DND-41 (cell line): ENCODE data around the gene IGSF5.

ENCODE experiments used
- ATAC-seq: fragments of 200-7000 bp; cut with Tn5 transposase; 3 replicates; pipeline ENCODE4 v1.9.1; 2021; ENCODE audit warnings: low read depth; ENCODE audit not compliant: insufficient read depth
- DNase-seq: peaks from one replicate; pipeline ENCODE4 v3.0.0-alpha.2; 2020
- H2AFZ ChIP-seq: 2 replicates; pipeline ENCODE4 v1.6.0; 2012; ENCODE audit warnings: low read depth, low read length
- H3K27ac ChIP-seq: 2 replicates; pipeline ENCODE4 v1.5.1; 2012; ENCODE audit warnings: low read length, inconsistent platforms
- H3K27me3 ChIP-seq: fragments of 200-600 bp; sonication (generic); 2 replicates; pipeline ENCODE4 v1.6.0; 2012; ENCODE audit warnings: low read length, mild to moderate bottlenecking, inconsistent platforms; ENCODE audit not compliant: insufficient read depth, poor library complexity
- H3K36me3 ChIP-seq: 2 replicates; pipeline ENCODE4 v1.5.1; 2012; ENCODE audit warnings: low read length, inconsistent platforms; ENCODE audit not compliant: insufficient read depth
- H3K4me1 ChIP-seq: 2 replicates; pipeline ENCODE4 v1.5.1; 2012; ENCODE audit warnings: mild to moderate bottlenecking, low read length; ENCODE audit not compliant: insufficient read depth
- H3K4me2 ChIP-seq: 2 replicates; pipeline ENCODE4 v1.6.0; 2012; ENCODE audit warnings: mild to moderate bottlenecking, moderate library complexity, low read length, inconsistent platforms; ENCODE audit not compliant: insufficient read depth
- H3K4me3 ChIP-seq, 2 experiments: fragments of 200-600 bp in 1 of 2; shearing (Covaris generic) in 1 of 2; 2 replicates each; pipeline ENCODE4 v1.5.1; 2012 to 2016; ENCODE audit warnings: inconsistent platforms in 2 of 2, low read length in 2 of 2, mild to moderate bottlenecking in 2 of 2, low read depth in 1 of 2, moderate library complexity in 1 of 2
- H3K79me2 ChIP-seq: 2 replicates; pipeline ENCODE4 v1.6.0; 2012; ENCODE audit warnings: low read length, inconsistent platforms; ENCODE audit not compliant: insufficient read depth
- H3K9ac ChIP-seq: 2 replicates; pipeline ENCODE4 v1.6.0; 2012; ENCODE audit warnings: low read depth, mild to moderate bottlenecking, inconsistent platforms, low read length, moderate library complexity
- H3K9me3 ChIP-seq: 2 replicates; pipeline ENCODE4 v1.5.1; 2012; ENCODE audit warnings: low read length, moderate library complexity, mild to moderate bottlenecking, inconsistent platforms; ENCODE audit not compliant: insufficient read depth, severe bottlenecking
- H4K20me1 ChIP-seq: 2 replicates; pipeline ENCODE4 v1.6.0; 2012; ENCODE audit warnings: low read length; ENCODE audit not compliant: insufficient read depth
- EZH2 ChIP-seq: IDR thresholded peaks from 3 replicates; pipeline ENCODE4 v1.6.1; 2012; ENCODE audit warnings: borderline replicate concordance, low read depth, mild to moderate bottlenecking, moderate library complexity, low read length, inconsistent platforms; ENCODE audit not compliant: severe bottlenecking
- TF ChIP-seq, protein P1 (sequence below): IDR thresholded peaks from 2 replicates; pipeline ENCODE4 v1.5.1; 2012; ENCODE audit warnings: borderline replicate concordance, low read length, moderate library complexity, mild to moderate bottlenecking; ENCODE audit not compliant: poor library complexity, severe bottlenecking; ENCODE audit errors: extremely low read depth

The IGSF5 gene

DNA sequence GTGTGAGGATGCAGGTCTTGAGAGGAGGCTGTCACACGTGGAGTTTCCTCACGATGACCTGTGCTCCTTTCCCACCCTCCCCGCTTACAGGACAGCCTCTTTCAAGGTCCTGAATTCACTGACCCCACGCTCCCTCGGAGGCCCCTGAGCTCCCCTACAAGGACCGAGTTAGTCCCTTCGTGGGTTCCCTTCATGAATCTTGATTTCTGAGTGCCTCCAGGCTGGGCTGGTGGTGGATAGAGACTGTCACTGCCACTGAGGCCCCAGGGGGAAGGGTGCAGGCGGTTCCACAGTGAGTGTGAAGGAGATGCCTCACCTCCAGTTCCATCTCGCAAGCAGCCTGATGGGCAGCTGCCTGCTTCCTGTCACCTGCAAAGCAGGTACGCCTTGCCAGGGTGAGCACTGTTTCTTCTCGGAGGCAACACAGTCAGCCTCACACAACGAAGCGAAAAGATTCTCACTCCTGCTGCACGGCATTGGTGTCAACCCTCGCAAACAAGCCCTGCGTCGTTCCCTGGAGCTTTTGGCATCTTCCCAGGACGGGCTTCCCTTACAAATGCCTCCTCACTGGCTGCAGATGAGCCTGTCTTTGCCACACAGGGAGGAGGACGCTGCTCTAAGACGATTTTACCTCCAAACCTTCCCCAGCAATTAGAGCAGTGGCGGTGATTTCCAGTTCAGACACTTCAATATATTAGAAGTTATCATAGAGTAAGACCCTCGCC, 95.6 kb downstream of the IGSF5 start:
- DNase-seq, result no peak
- no peak overlapping the region for H3K9ac ChIP-seq
- no peaks in the 10 kb centered on the region for H3K79me2 ChIP-seq
- no peak overlapping the region for H3K4me2 ChIP-seq
- no peak overlapping the region for H2AFZ ChIP-seq
- H3K4me1 ChIP-seq, result no peaks in the 10 kb centered on the region
- no peak overlapping the region for H3K4me3 ChIP-seq
- TF ChIP-seq, protein P1, sequence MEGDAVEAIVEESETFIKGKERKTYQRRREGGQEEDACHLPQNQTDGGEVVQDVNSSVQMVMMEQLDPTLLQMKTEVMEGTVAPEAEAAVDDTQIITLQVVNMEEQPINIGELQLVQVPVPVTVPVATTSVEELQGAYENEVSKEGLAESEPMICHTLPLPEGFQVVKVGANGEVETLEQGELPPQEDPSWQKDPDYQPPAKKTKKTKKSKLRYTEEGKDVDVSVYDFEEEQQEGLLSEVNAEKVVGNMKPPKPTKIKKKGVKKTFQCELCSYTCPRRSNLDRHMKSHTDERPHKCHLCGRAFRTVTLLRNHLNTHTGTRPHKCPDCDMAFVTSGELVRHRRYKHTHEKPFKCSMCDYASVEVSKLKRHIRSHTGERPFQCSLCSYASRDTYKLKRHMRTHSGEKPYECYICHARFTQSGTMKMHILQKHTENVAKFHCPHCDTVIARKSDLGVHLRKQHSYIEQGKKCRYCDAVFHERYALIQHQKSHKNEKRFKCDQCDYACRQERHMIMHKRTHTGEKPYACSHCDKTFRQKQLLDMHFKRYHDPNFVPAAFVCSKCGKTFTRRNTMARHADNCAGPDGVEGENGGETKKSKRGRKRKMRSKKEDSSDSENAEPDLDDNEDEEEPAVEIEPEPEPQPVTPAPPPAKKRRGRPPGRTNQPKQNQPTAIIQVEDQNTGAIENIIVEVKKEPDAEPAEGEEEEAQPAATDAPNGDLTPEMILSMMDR, result no peak
- TF ChIP-seq EZH2, result no peak
- no peaks in the 10 kb centered on the region for H4K20me1 ChIP-seq
- ATAC-seq, result no peak
- no peak overlapping the region for H3K27ac ChIP-seq
- H3K27me3 ChIP-seq, result peaks cover 4% of the 10 kb centered on the region
- no peaks in the 10 kb centered on the region for H3K9me3 ChIP-seq
- no peaks in the 10 kb centered on the region for H3K36me3 ChIP-seq

GRCh38 chr21:39842741-39843459, 97.9 kb downstream of the IGSF5 start:
- Histone ChIP-seq H3K27ac (no peak overlapping the region), H3K4me2 (no peak overlapping the region), H3K27me3 (peaks cover 4% of the 10 kb centered on the region), H4K20me1 (no peaks in the 10 kb centered on the region), H3K9me3 (no peaks in the 10 kb centered on the region), H3K79me2 (no peaks in the 10 kb centered on the region), H3K4me1 (no peaks in the 10 kb centered on the region), H3K36me3 (no peaks in the 10 kb centered on the region), H2AFZ (no peak overlapping the region), H3K4me3 (no peak overlapping the region), H3K9ac (no peak overlapping the region)
- no peak for DNase-seq
- no peak for ATAC-seq
- TF ChIP-seq EZH2, result no peak
- TF ChIP-seq, protein P1, result no peak

- H3K9me3 ChIP-seq, result no peaks in the 10 kb centered on the region
- TF ChIP-seq EZH2, result no peak
- H3K4me2 ChIP-seq, result no peak overlapping the region
- H2AFZ ChIP-seq, result no peak overlapping the region
- H3K9ac ChIP-seq, result no peak overlapping the region
- peaks cover 4% of the 10 kb centered on the region for H3K27me3 ChIP-seq
- H3K36me3 ChIP-seq, result no peaks in the 10 kb centered on the region
- DNase-seq (no peak), ATAC-seq (no peak)
- no peaks in the 10 kb centered on the region for H3K4me1 ChIP-seq
- H3K79me2 ChIP-seq, result no peaks in the 10 kb centered on the region
- H3K4me3 ChIP-seq, result no peak overlapping the region
- no peak overlapping the region for H3K27ac ChIP-seq
- no peaks in the 10 kb centered on the region for H4K20me1 ChIP-seq
Measured at GRCh38 chr21:39843483-39843882, 98.5 kb downstream of the IGSF5 start.

DNA sequence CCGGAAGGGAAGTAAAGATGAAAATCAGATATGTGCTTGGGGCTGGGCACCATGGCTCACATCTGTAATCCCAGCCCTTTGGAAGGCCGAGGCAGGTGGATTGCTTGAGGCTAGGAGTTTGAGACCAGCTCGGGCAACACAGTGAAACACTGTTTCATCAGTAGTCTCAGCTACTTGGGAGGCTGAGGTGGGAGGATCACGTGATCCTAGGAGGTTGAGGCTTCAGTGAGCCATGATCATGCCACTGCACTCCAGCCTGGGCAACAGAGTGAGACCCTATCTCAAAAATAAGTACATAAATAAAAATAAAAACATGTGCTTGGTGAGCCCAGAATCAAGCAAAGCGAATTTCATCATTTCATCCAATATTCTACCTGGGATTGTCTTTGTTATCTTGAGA, 98.9 kb downstream of the IGSF5 start:
- DNase-seq (no peak), ATAC-seq (no peak)
- Histone ChIP-seq H3K27ac (no peak overlapping the region), H4K20me1 (no peaks in the 10 kb centered on the region), H3K27me3 (peaks cover 4% of the 10 kb centered on the region), H3K36me3 (no peaks in the 10 kb centered on the region), H3K4me1 (no peaks in the 10 kb centered on the region), H3K9ac (no peak overlapping the region), H3K4me2 (no peak overlapping the region), H3K4me3 (no peak overlapping the region), H3K9me3 (no peaks in the 10 kb centered on the region), H2AFZ (no peak overlapping the region), H3K79me2 (no peaks in the 10 kb centered on the region)
- no peak for TF ChIP-seq EZH2
- TF ChIP-seq, protein P1, result no peak
